Measurements from ENCODE around the gene YTHDC1.

Gene YTHDC1

DNA sequence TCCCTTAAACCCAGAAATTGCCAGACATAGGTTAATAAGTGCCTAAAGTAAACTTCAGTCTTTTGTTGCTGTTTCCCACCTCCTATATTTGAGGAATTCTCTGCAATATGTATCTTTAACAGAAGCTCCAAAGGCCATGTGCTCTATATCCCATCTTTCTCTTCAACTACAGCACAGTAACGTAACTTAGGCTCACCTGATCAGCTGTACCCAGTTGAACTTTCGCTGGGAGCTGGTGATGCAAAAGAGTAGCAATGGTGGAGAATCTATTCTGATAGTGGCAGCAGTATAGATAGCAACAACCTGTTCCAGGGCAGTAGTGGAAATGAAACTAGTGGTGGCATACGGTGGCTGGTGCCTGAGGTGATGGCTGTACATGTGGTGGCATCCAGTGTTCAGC is 33.2 kb upstream of the YTHDC1 start:
- Histone ChIP-seq H3K36me3 (replicated peaks in 1 of 2; ENCODE audit: control insufficient read depth in 2 of 2, insufficient read depth in 2 of 2, low read length in 2 of 2) (no peaks in the 10 kb centered on the region), H2BK12ac (ENCODE audit: low read length) (no peak overlapping the region), H3K18ac (ENCODE audit: low read length) (no peak overlapping the region), H3K4me3 (ENCODE audit: low read length in 2 of 2) (no peak overlapping the region), H2BK120ac (ENCODE audit: low read depth, low read length) (no peak overlapping the region), H2BK15ac (ENCODE audit: low read length) (no peak overlapping the region), H2AFZ (ENCODE audit: low read length) (no peak overlapping the region), H2AK5ac (ENCODE audit: low read depth, low read length) (no peak overlapping the region), H3K9ac (ENCODE audit: low read depth, low read length, poor library complexity) (no peak overlapping the region), H4K91ac (ENCODE audit: low read depth, low read length, poor library complexity) (no peak overlapping the region), H3K4me2 (ENCODE audit: insufficient read depth, low read length, poor library complexity, severe bottlenecking) (no peak overlapping the region), H3K14ac (ENCODE audit: low read length) (no peak overlapping the region), H3K27me3 (ENCODE audit: control insufficient read depth in 3 of 3, insufficient read depth in 3 of 3, low read depth in 1 of 3, low read length in 3 of 3) (peaks cover 0 to 4% (median 0%) of the 10 kb centered on the region in 3 experiments), H4K8ac (ENCODE audit: low read depth, low read length) (no peak overlapping the region), H3K4ac (ENCODE audit: low read length) (no peak overlapping the region), H3K9me3 (replicated peaks in 1 of 2; ENCODE audit: control insufficient read depth in 2 of 2, insufficient read depth in 1 of 2, low read depth in 1 of 2, low read length in 2 of 2) (no peaks in the 10 kb centered on the region), H3K79me1 (ENCODE audit: low read depth, low read length) (no peaks in the 10 kb centered on the region), H2BK5ac (ENCODE audit: low read length) (no peak overlapping the region), H3K27ac (replicated peaks; ENCODE audit: low read length) (no peak overlapping the region), H3K4me1 (ENCODE audit: control insufficient read depth in 2 of 2, insufficient read depth in 1 of 2, low read depth in 1 of 2, low read length in 2 of 2) (no peaks in the 10 kb centered on the region), H3K23ac (ENCODE audit: low read depth, low read length, poor library complexity) (no peak overlapping the region)
- no CpG with 5 or more reads among the region's 3 CpGs for WGBS, 2 donors (ENCODE audit: extremely low coverage in 2 of 2, insufficient read length in 2 of 2, insufficient replicate concordance in 1 of 2)
- no peak for DNase-seq (ENCODE audit: low spot score)

- no peak overlapping the region for H3K4me2 ChIP-seq (ENCODE audit: insufficient read depth, low read length, poor library complexity, severe bottlenecking)
- no peak overlapping the region for H3K9ac ChIP-seq (ENCODE audit: low read depth, low read length, poor library complexity)
- no peak overlapping the region for H4K91ac ChIP-seq (ENCODE audit: low read depth, low read length, poor library complexity)
- no peak overlapping the region for H3K4me3 ChIP-seq (ENCODE audit: low read length in 2 of 2)
- no CpG with 5 or more reads among the region's 5 CpGs for WGBS, 2 donors (ENCODE audit: extremely low coverage in 2 of 2, insufficient read length in 2 of 2, insufficient replicate concordance in 1 of 2)
- H3K23ac ChIP-seq (ENCODE audit: low read depth, low read length, poor library complexity) = no peak overlapping the region
- H2BK5ac ChIP-seq (ENCODE audit: low read length) = no peak overlapping the region
- H3K4ac ChIP-seq (ENCODE audit: low read length) = no peak overlapping the region
- no peak overlapping the region for H4K8ac ChIP-seq (ENCODE audit: low read depth, low read length)
- no peak overlapping the region for H2BK120ac ChIP-seq (ENCODE audit: low read depth, low read length)
- H3K4me1 ChIP-seq (ENCODE audit: control insufficient read depth in 2 of 2, insufficient read depth in 1 of 2, low read depth in 1 of 2, low read length in 2 of 2) = no peaks in the 10 kb centered on the region
- no peak overlapping the region for H2AFZ ChIP-seq (ENCODE audit: low read length)
- no peak overlapping the region for H2AK5ac ChIP-seq (ENCODE audit: low read depth, low read length)
- no peak for DNase-seq (ENCODE audit: low spot score)
- H3K14ac ChIP-seq (ENCODE audit: low read length) = no peak overlapping the region
- no peaks in the 10 kb centered on the region for H3K36me3 ChIP-seq (replicated peaks in 1 of 2; ENCODE audit: control insufficient read depth in 2 of 2, insufficient read depth in 2 of 2, low read length in 2 of 2)
- no peaks in the 10 kb centered on the region for H3K9me3 ChIP-seq (replicated peaks in 1 of 2; ENCODE audit: control insufficient read depth in 2 of 2, insufficient read depth in 1 of 2, low read depth in 1 of 2, low read length in 2 of 2)
- H3K27ac ChIP-seq (replicated peaks; ENCODE audit: low read length) = no peak overlapping the region
- H3K27me3 ChIP-seq (ENCODE audit: control insufficient read depth in 3 of 3, insufficient read depth in 3 of 3, low read depth in 1 of 3, low read length in 3 of 3) = peaks cover 0 to 6% (median 0%) of the 10 kb centered on the region in 3 experiments
- H2BK12ac ChIP-seq (ENCODE audit: low read length) = no peak overlapping the region
- no peak overlapping the region for H2BK15ac ChIP-seq (ENCODE audit: low read length)
- no peaks in the 10 kb centered on the region for H3K79me1 ChIP-seq (ENCODE audit: low read depth, low read length)
- no peak overlapping the region for H3K18ac ChIP-seq (ENCODE audit: low read length)
These were observed 28.3 kb upstream of the YTHDC1 start for GRCh38 chr4:68378226-68378625.

GRCh38 chr4:68375667-68376559 is 26.0 kb upstream of the YTHDC1 start:
- H3K9ac ChIP-seq (ENCODE audit: low read depth, low read length, poor library complexity) = no peak overlapping the region
- H2AK5ac ChIP-seq (ENCODE audit: low read depth, low read length) = no peak overlapping the region
- H3K4me2 ChIP-seq (ENCODE audit: insufficient read depth, low read length, poor library complexity, severe bottlenecking) = peak overlapping the region; percentile 32
- no peaks in the 10 kb centered on the region for H3K79me1 ChIP-seq (ENCODE audit: low read depth, low read length)
- no peak overlapping the region for H3K23ac ChIP-seq (ENCODE audit: low read depth, low read length, poor library complexity)
- no peak overlapping the region for H2BK12ac ChIP-seq (ENCODE audit: low read length)
- no peak overlapping the region for H3K27ac ChIP-seq (replicated peaks; ENCODE audit: low read length)
- peak; percentile 29 for DNase-seq (ENCODE audit: low spot score)
- no peaks in the 10 kb centered on the region for H3K36me3 ChIP-seq (replicated peaks in 1 of 2; ENCODE audit: control insufficient read depth in 2 of 2, insufficient read depth in 2 of 2, low read length in 2 of 2)
- H3K9me3 ChIP-seq (replicated peaks in 1 of 2; ENCODE audit: control insufficient read depth in 2 of 2, insufficient read depth in 1 of 2, low read depth in 1 of 2, low read length in 2 of 2) = no peaks in the 10 kb centered on the region
- no CpG with 5 or more reads among the region's 19 CpGs for WGBS, 2 donors (ENCODE audit: extremely low coverage in 2 of 2, insufficient read length in 2 of 2, insufficient replicate concordance in 1 of 2)
- H3K18ac ChIP-seq (ENCODE audit: low read length) = no peak overlapping the region
- no peak overlapping the region for H2BK5ac ChIP-seq (ENCODE audit: low read length)
- no peak overlapping the region for H4K91ac ChIP-seq (ENCODE audit: low read depth, low read length, poor library complexity)
- no peak overlapping the region for H3K14ac ChIP-seq (ENCODE audit: low read length)
- no peak overlapping the region for H3K4ac ChIP-seq (ENCODE audit: low read length)
- no peak overlapping the region for H4K8ac ChIP-seq (ENCODE audit: low read depth, low read length)
- peaks cover 0 to 6% (median 0%) of the 10 kb centered on the region in 3 experiments for H3K27me3 ChIP-seq (ENCODE audit: control insufficient read depth in 3 of 3, insufficient read depth in 3 of 3, low read depth in 1 of 3, low read length in 3 of 3)
- H3K4me3 ChIP-seq (ENCODE audit: low read length in 2 of 2) = peak overlapping the region in 1 of 2 donors; percentile 70
- peak overlapping the region; percentile 52 for H2AFZ ChIP-seq (ENCODE audit: low read length)
- H3K4me1 ChIP-seq (ENCODE audit: control insufficient read depth in 2 of 2, insufficient read depth in 1 of 2, low read depth in 1 of 2, low read length in 2 of 2) = no peaks in the 10 kb centered on the region
- no peak overlapping the region for H2BK15ac ChIP-seq (ENCODE audit: low read length)
- H2BK120ac ChIP-seq (ENCODE audit: low read depth, low read length) = no peak overlapping the region

DNA sequence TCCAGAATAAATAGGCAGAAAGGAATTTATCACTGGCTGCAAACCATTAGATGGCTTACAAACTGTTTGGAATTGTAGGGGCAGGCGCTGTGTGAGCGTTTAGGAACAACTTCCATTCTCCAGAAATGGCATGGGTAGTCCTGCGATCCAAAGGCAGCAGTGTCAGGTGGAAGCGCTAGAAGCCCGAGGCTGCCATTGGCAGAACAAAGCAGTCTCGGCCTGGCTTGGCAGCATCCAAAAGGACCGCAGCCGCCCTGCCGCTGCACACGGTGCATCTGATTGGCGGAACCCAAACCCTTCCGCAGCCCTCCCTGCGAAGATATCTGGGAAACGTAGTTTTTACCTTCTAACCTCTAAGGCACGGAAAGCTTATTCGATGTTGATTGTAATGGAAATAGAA is 23.6 kb upstream of the YTHDC1 start:
- H3K4me3 ChIP-seq (ENCODE audit: low read length in 2 of 2) = peak overlapping the region; percentile 41 to 70
- peak; percentile 55 for DNase-seq (ENCODE audit: low spot score)
- WGBS, 2 donors (ENCODE audit: extremely low coverage in 2 of 2, insufficient read length in 2 of 2, insufficient replicate concordance in 1 of 2) = no CpG with 5 or more reads among the region's 16 CpGs

More for the DNA sequence above, 23.6 kb upstream of the YTHDC1 start:
- Histone ChIP-seq H3K23ac (ENCODE audit: low read depth, low read length, poor library complexity) (no peak overlapping the region), H2BK120ac (ENCODE audit: low read depth, low read length) (no peak overlapping the region), H2BK15ac (ENCODE audit: low read length) (no peak overlapping the region), H3K36me3 (replicated peaks in 1 of 2; ENCODE audit: control insufficient read depth in 2 of 2, insufficient read depth in 2 of 2, low read length in 2 of 2) (no peaks in the 10 kb centered on the region), H3K27ac (replicated peaks; ENCODE audit: low read length) (no peak overlapping the region), H2BK5ac (ENCODE audit: low read length) (no peak overlapping the region), H4K8ac (ENCODE audit: low read depth, low read length) (no peak overlapping the region), H4K91ac (ENCODE audit: low read depth, low read length, poor library complexity) (no peak overlapping the region), H2BK12ac (ENCODE audit: low read length) (no peak overlapping the region), H3K9me3 (replicated peaks in 1 of 2; ENCODE audit: control insufficient read depth in 2 of 2, insufficient read depth in 1 of 2, low read depth in 1 of 2, low read length in 2 of 2) (no peaks in the 10 kb centered on the region), H3K4me1 (ENCODE audit: control insufficient read depth in 2 of 2, insufficient read depth in 1 of 2, low read depth in 1 of 2, low read length in 2 of 2) (no peaks in the 10 kb centered on the region), H3K4ac (ENCODE audit: low read length) (no peak overlapping the region), H3K14ac (ENCODE audit: low read length) (no peak overlapping the region), H3K9ac (ENCODE audit: low read depth, low read length, poor library complexity) (no peak overlapping the region), H3K27me3 (ENCODE audit: control insufficient read depth in 3 of 3, insufficient read depth in 3 of 3, low read depth in 1 of 3, low read length in 3 of 3) (peaks cover 0 to 6% (median 0%) of the 10 kb centered on the region in 3 experiments), H3K18ac (ENCODE audit: low read length) (no peak overlapping the region), H3K79me1 (ENCODE audit: low read depth, low read length) (no peaks in the 10 kb centered on the region), H3K4me2 (ENCODE audit: insufficient read depth, low read length, poor library complexity, severe bottlenecking) (peak overlapping the region; percentile 21), H2AK5ac (ENCODE audit: low read depth, low read length) (no peak overlapping the region), H2AFZ (ENCODE audit: low read length) (peak overlapping the region; percentile 91)
